Neural cell (in vitro differentiated cells): ENCODE data around the gene SLC1A2. TPM values are rescaled to one million over a fixed set of nuclear protein-coding genes. Genes with fewer than 3 reads are reported as not detected.

Experiments
- H2AFZ ChIP-seq: fragments of 200-600, 300-800 bp; sonication (generic), shearing (Covaris generic); 2 replicates; pipeline ENCODE4 v1.6.0; 2014; ENCODE audit warnings: low read depth, mild to moderate bottlenecking, antibody characterized with exemption, low read length, moderate library complexity
- H3F3A ChIP-seq: fragments of 200-600 bp; shearing (Covaris generic); 2 replicates; pipeline ENCODE4 v1.6.1; 2016; ENCODE audit warnings: mild to moderate bottlenecking, moderate library complexity, mixed read lengths, antibody characterized with exemption, low read length; ENCODE audit not compliant: insufficient read depth, poor library complexity, severe bottlenecking
- H3K27ac ChIP-seq: fragments of 200-600, 300-800 bp; sonication (generic), shearing (Covaris generic); 2 replicates; pipeline ENCODE4 v1.5.1; 2014; ENCODE audit warnings: mild to moderate bottlenecking, low read length, moderate library complexity
- H3K27me3 ChIP-seq: fragments of 300-800, 200-600 bp; sonication (generic), shearing (Covaris generic); 2 replicates; pipeline ENCODE4 v1.6.0; 2014; ENCODE audit warnings: mild to moderate bottlenecking, low read depth, low read length, moderate library complexity; ENCODE audit not compliant: insufficient read depth
- H3K36me3 ChIP-seq: fragments of 300-800, 200-600 bp; sonication (generic), shearing (Covaris generic); 2 replicates; pipeline ENCODE4 v1.5.1; 2014; ENCODE audit warnings: mild to moderate bottlenecking, antibody characterized with exemption, low read length, moderate library complexity; ENCODE audit not compliant: insufficient read depth
- H3K4me2 ChIP-seq: fragments of 300-800, 200-600 bp; sonication (generic), shearing (Covaris generic); 2 replicates; pipeline ENCODE4 v1.6.0; 2014; ENCODE audit warnings: mild to moderate bottlenecking, low read length
- H3K4me3 ChIP-seq: fragments of 300-800, 200-600 bp; sonication (generic), shearing (Covaris generic); 2 replicates; pipeline ENCODE4 v1.5.1; 2014; ENCODE audit warnings: mild to moderate bottlenecking, low read length, moderate library complexity
- H3K79me2 ChIP-seq: fragments of 200-600 bp; shearing (Covaris generic); replicated peaks from 2 replicates; pipeline ENCODE4 v1.6.0; 2014; ENCODE audit warnings: mild to moderate bottlenecking, low read length, moderate library complexity; ENCODE audit not compliant: insufficient read depth
- H3K9ac ChIP-seq: fragments of 300-800, 200-600 bp; sonication (generic), shearing (Covaris generic); 2 replicates; pipeline ENCODE4 v1.6.1; 2016; ENCODE audit warnings: mild to moderate bottlenecking, low read length, mixed read lengths
- H3K9me2 ChIP-seq: fragments of 200-600 bp; shearing (Covaris generic); 2 replicates; pipeline ENCODE4 v1.6.1; 2016; ENCODE audit warnings: mild to moderate bottlenecking, low read length, mixed read lengths; ENCODE audit not compliant: insufficient read depth
- H3K9me3 ChIP-seq: fragments of 200-600, 300-800 bp; sonication (generic), shearing (Covaris generic); 2 replicates; pipeline ENCODE4 v1.6.1; 2016; ENCODE audit warnings: mild to moderate bottlenecking, mixed run types, low read length, moderate library complexity, mixed read lengths
- H4K20me1 ChIP-seq: fragments of 200-600 bp; shearing (Covaris generic); 2 replicates; pipeline ENCODE4 v1.6.1; 2016; ENCODE audit warnings: mild to moderate bottlenecking, mixed run types; ENCODE audit not compliant: insufficient read depth
- CTCF ChIP-seq: fragments of 450-650 bp; IDR thresholded peaks from 2 replicates; pipeline ENCODE4 v1.5.1; 2014; ENCODE audit warnings: antibody characterized with exemption, mild to moderate bottlenecking, moderate library complexity; ENCODE audit not compliant: poor library complexity, severe bottlenecking
- EP300 ChIP-seq: fragments of 450-650 bp; conservative IDR thresholded peaks from 2 replicates; pipeline ENCODE4 v1.6.1; 2014; ENCODE audit warnings: antibody characterized with exemption, mild to moderate bottlenecking, moderate library complexity; ENCODE audit not compliant: poor library complexity, severe bottlenecking
- EZH2 ChIP-seq: fragments of 200-600, 300-800 bp; shearing (Covaris generic), sonication (generic); IDR thresholded peaks from 2 replicates; pipeline ENCODE4 v1.6.1; 2014; ENCODE audit warnings: antibody characterized with exemption, low read length, borderline replicate concordance, mild to moderate bottlenecking; ENCODE audit not compliant: insufficient read depth, poor library complexity, severe bottlenecking
- MXI1 ChIP-seq: fragments of 450-650 bp; conservative IDR thresholded peaks from 2 replicates; pipeline ENCODE4 v1.6.1; 2014; ENCODE audit warnings: antibody characterized with exemption, mild to moderate bottlenecking; ENCODE audit not compliant: poor library complexity, severe bottlenecking
- POLR2AphosphoS5 ChIP-seq: IDR thresholded peaks from 2 replicates; pipeline ENCODE4 v1.6.1; 2012
- RAD21 ChIP-seq: fragments of 450-650 bp; conservative IDR thresholded peaks from 2 replicates; pipeline ENCODE4 v1.6.1; 2014; ENCODE audit warnings: antibody characterized with exemption, mild to moderate bottlenecking, moderate library complexity
- REST ChIP-seq: IDR thresholded peaks from 2 replicates; pipeline ENCODE4 v1.6.1; 2012; ENCODE audit warnings: borderline replicate concordance
- SMC3 ChIP-seq: fragments of 450-650 bp; conservative IDR thresholded peaks from 2 replicates; pipeline ENCODE4 v1.6.1; 2014; ENCODE audit warnings: antibody characterized with exemption, mild to moderate bottlenecking, moderate library complexity; ENCODE audit not compliant: poor library complexity
- TAF1 ChIP-seq: IDR thresholded peaks from 2 replicates; pipeline ENCODE4 v1.6.1; 2012; ENCODE audit warnings: low read depth
- polyA plus RNA-seq: library from polyadenylated mRNA; depleted of rRNA; stranded (reverse); fragments of >200 nt; gene quantifications from 2 replicates; pipeline ENCODE4 v1.2.3, GENCODE V29; 2014

Gene SLC1A2
- polyA plus RNA-seq, 1 donor from 2014 or later, result 134 TPM

GRCh38 chr11:35285471-35285870 lies 133.9 kb downstream of the SLC1A2 start:
- no peak for TF ChIP-seq CTCF
- TF ChIP-seq TAF1, result no peak
- TF ChIP-seq REST, result no peak
- TF ChIP-seq RAD21, result no peak
- no peak for TF ChIP-seq MXI1
- TF ChIP-seq EZH2, result no peak
- no peak for TF ChIP-seq SMC3
- TF ChIP-seq POLR2AphosphoS5, result no peak
- no peak for TF ChIP-seq EP300
- no peak overlapping the region for H3K27ac ChIP-seq
- no peaks in the 10 kb centered on the region for H3K9me3 ChIP-seq
- H3F3A ChIP-seq, result no peaks in the 10 kb centered on the region
- no peaks in the 10 kb centered on the region for H3K9me2 ChIP-seq
- H3K4me2 ChIP-seq, result no peak overlapping the region
- H4K20me1 ChIP-seq, result no peaks in the 10 kb centered on the region
- H3K27me3 ChIP-seq, result no peaks in the 10 kb centered on the region
- H3K36me3 ChIP-seq, result peaks cover 15% of the 10 kb centered on the region
- no peak overlapping the region for H3K9ac ChIP-seq
- no peak overlapping the region for H2AFZ ChIP-seq
- H3K79me2 ChIP-seq, result no peaks in the 10 kb centered on the region
- H3K4me3 ChIP-seq, result no peak overlapping the region

GRCh38 chr11:35282221-35282882 lies 137.0 kb downstream of the SLC1A2 start:
- Histone ChIP-seq H3K9ac (no peak overlapping the region), H3K4me3 (no peak overlapping the region), H3K9me3 (no peaks in the 10 kb centered on the region), H3K36me3 (peaks cover 15% of the 10 kb centered on the region), H3K79me2 (no peaks in the 10 kb centered on the region), H2AFZ (no peak overlapping the region), H3F3A (no peaks in the 10 kb centered on the region), H3K4me2 (no peak overlapping the region), H4K20me1 (no peaks in the 10 kb centered on the region), H3K27me3 (no peaks in the 10 kb centered on the region), H3K27ac (no peak overlapping the region), H3K9me2 (no peaks in the 10 kb centered on the region)
- TF ChIP-seq REST (no peak), POLR2AphosphoS5 (no peak), MXI1 (no peak), SMC3 (no peak), TAF1 (no peak), EZH2 (no peak), CTCF (no peak), RAD21 (no peak), EP300 (no peak)
